ENCODE data around the gene LRRC71.

LRRC71 gene

DNA sequence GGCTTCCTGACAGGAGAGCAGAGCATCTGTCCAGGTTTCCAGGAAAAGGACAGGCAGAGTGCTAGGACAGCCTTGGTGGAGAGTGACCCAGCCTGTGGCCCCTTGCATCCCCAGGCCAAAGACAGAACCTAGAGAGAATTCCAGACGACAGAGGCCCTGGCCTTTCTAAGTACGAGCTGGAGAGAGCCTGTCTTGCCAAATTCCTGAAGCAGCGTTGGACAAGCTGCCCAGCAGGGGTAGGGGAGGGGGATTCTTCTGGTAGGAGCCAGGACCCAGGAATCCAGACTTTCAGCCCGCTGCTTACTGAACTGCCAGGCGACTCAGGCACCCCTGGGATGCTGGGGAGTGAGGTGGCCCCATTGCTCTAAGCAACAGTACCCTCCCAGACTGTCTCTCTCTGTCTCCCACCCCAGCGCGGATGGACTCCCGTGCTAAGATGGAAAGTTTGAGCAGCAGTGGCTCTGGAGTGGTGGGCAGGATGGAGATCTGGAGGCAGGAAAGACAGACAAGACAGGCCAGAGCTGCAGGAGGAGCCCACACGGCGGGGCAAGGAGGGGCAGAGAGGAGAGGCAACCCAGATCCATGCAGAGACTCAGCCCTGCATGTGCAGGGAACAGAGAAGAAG, 35.8 kb upstream of the LRRC71 start:
- H3K4me3 ChIP-seq (ENCODE audit: low read depth, low read length): no peak overlapping the region
- TF ChIP-seq CTCF (IDR thresholded peaks at IDR 0.05; ENCODE audit: insufficient read depth, low read depth, low read length, missing control alignments): no peak
- DNase-seq (ENCODE audit: low read depth): no peak

GRCh38 chr1:156885314-156885713, 35.1 kb upstream of the LRRC71 start:
- no peak for DNase-seq (ENCODE audit: low read depth)
- no peak overlapping the region for H3K4me3 ChIP-seq (ENCODE audit: low read depth, low read length)
- TF ChIP-seq CTCF (IDR thresholded peaks at IDR 0.05; ENCODE audit: insufficient read depth, low read depth, low read length, missing control alignments): no peak

- no peak overlapping the region for H3K4me3 ChIP-seq (ENCODE audit: low read depth, low read length)
- DNase-seq (ENCODE audit: low read depth): no peak
- no peak for TF ChIP-seq CTCF (IDR thresholded peaks at IDR 0.05; ENCODE audit: insufficient read depth, low read depth, low read length, missing control alignments)
Observed at GRCh38 chr1:156885880-156886355, 34.5 kb upstream of the LRRC71 start.

DNA sequence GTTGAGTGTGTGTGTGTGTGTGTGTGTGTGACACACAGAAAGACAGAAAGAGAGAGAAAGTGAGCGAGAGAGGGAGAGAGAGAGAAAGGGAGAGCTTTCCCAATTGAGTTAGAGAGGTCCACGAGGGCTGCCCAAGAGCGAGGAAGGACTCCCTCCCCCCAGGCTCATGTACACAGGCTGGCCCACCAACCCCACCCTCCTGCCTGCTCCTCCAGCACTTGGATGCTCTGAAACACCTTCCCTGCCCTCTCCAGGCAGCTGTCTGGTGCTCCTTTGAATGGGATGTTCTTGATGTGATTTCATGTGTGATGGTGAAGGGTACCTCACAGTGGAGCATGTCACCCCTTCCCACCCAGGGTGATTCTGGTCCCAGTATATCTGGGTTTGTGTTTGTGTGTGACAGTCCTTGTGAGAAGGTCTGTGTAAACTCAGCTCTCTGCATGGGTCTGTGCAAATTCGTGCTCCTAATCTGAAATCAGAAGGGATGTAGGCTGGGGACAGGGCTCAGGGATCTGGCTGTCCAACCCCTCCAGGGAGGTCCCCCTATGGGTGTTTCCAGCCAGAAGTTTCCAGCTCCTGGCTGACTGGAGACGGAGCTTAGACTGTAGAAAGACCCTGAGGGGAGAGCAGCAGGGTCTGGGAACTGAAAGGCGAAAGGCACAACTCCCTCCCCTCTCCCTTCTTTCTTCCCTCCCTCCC, 33.7 kb upstream of the LRRC71 start:
- DNase-seq (ENCODE audit: low read depth): no peak
- no peak for TF ChIP-seq CTCF (IDR thresholded peaks at IDR 0.05; ENCODE audit: insufficient read depth, low read depth, low read length, missing control alignments)
- H3K4me3 ChIP-seq (ENCODE audit: low read depth, low read length): no peak overlapping the region

DNA sequence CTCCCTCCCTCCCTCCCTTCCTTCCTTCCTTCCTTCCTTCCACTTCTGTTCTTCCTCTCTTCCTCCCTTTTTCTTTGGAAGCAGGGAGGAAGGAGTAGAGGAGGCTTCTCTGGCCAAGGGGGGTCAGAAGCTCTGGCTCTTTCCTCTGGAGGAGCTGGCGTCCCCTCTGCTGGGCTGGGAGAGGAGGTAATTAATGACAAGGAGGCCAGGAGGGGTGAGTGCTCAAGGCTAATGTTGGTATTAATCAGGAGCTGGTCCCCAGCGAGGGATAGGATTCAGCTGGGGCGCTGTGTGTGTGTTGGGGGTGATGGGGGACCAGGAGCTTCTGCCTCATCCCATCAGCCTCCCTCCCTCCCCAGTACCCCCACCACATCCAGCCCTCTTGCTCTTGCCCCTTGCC, 33.1 kb upstream of the LRRC71 start:
- TF ChIP-seq CTCF (IDR thresholded peaks at IDR 0.05; ENCODE audit: insufficient read depth, low read depth, low read length, missing control alignments): no peak
- DNase-seq (ENCODE audit: low read depth): no peak
- no peak overlapping the region for H3K4me3 ChIP-seq (ENCODE audit: low read depth, low read length)

DNA sequence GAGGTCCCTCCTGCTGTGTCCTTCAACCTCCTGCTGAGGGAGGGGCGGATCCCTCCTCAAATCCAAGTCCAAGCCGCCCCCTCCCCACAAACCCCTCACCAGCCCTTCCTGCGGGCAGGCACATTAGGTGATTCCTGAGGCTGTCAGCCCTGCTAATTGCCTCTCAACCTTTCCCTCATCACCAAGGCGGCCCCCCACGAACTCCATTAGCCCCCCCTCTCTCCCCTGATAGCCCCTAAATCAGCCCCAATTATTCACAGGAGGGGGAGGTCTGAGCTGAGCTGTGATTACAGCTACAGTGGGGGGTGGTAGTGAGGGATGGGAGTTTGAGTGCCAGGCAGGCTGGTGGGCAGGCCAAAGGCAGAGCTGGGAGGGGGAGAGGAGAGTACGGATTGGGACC, 32.7 kb upstream of the LRRC71 start:
- H3K4me3 ChIP-seq (ENCODE audit: low read depth, low read length): no peak overlapping the region
- DNase-seq (ENCODE audit: low read depth): no peak
- TF ChIP-seq CTCF (IDR thresholded peaks at IDR 0.05; ENCODE audit: insufficient read depth, low read depth, low read length, missing control alignments): no peak
